Activated naive CD4-positive, alpha-beta T cell (primary cell): ENCODE measurements around the gene ABCF2.

Experiments
- DNase-seq, 4 experiments: peaks; one replicate each; lab custom pipeline; 2025; lab: John Stamatoyannopoulos, UW

The ABCF2 gene

DNA sequence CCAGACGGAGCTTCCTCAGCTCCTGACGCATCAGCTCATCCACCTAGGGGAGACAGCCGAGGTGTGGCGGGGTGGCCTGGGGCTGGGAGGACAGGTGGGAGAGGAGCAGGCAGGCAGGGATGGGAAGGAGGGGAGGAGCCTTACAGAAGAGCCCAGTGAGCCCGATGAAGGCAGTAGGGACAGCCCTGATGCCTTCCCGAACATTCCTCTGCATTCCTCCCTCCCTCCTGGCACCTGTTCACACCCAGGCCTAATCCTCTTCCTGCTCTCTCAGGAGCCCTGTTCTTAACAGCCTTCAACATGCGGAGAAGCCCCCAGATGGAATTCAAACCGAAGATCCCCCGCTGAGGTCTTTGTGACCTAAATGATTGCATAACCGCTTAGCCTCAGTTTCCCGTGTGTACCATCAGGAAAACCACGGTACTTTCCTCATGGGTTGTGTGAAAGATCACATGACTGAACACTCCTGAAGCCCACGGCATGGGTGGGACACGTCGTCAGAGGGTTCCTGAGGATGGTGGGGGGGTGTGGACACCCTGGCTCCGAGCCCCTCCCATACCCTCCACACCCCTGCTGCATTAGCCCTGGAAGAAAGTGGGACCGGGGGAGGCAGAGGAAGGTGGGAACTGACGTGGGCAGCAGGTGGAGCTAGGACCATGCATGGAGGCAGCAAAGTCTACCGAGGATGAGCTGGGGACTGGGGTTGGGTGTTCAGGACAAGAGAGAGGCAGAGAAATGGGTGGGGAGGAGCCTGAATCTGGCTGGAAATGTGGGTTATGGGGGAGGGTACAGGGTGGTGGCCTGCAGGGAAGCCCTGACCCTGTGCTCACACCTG lies 31.2 kb downstream of the ABCF2 start:
- no peak for DNase-seq

DNA sequence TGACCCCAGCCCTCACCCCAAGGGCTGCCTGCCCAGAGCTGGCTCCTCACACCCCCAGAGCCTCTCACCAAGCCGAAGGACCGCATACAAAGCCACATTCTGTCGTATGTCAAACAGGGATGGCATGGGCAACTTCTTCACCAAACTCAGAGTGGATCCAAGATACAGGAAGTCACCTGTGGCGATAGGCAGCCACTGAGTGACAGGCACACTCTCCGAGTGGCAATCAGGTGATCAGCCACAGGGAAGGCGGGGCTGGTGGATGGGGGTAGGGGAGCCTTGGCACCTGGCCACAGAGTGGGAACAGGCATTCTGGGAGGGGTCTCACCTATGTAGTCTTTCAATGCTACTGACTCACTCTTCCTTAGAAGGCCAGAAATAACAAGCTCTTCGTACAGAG lies 32.8 kb downstream of the ABCF2 start:
- no peak for DNase-seq

DNA sequence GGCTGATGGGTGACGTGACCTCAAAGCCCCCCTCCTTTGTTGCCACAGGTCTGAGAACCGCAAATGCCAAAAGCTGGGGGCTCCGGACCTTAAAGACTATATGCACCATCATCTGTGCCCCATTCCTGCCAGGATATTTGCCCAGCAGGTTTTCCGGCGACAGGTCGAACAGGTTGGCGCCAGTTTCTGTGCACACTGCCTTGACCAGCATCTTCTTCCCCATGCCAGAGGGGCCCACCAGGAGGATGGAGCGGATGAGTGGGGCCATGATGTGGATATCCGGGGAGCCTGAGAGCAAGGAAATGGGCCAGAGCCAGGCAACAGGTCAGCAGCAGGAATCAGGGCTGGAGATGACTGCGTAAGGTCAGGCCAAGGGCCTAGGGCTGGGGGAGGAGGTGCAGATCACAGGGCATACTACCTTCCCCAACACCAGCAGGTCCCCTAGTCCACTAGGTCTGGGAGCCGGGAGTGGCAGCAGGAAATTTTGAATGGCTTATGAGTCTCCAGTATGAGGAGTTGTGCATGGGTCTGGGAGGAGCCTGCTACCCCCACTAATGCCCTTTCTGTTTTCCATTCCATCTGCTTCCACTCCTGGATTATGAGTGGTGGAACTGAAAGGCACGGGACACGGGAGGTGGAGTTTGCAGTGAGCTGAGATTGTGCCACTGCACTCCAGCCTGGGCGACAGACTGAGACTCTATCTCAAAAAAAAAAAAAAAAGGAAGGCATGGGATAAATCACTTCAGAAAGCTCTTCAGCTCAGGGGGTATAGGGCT lies 33.6 kb downstream of the ABCF2 start:
- DNase-seq = no peak

DNA sequence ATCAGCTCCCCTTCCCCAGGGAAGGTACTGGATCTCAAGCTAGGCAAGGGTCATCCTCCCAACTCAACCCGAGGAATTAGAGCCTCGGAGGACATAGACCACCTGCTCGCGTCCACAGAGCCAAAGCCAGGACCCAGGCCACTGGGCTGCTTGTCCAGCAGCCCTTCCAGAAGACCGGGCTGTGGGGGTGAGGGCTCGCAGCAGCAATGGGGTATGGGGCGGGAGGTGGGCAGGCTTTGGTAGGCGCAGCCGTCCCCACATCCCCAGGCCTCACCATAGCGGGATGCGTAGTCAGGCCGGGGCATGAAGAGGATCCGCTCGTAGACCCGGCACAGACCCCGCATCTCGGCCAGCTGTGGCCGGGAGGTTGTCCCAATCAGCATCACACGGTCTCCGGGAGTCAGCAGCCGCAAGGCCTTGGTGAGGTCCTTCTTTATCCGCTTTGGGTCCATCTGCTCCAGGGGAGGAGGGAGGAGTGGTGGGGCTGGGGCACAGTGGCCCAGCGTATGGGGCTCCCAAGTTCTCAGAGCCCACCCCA lies 34.9 kb downstream of the ABCF2 start:
- DNase-seq = no peak

DNA sequence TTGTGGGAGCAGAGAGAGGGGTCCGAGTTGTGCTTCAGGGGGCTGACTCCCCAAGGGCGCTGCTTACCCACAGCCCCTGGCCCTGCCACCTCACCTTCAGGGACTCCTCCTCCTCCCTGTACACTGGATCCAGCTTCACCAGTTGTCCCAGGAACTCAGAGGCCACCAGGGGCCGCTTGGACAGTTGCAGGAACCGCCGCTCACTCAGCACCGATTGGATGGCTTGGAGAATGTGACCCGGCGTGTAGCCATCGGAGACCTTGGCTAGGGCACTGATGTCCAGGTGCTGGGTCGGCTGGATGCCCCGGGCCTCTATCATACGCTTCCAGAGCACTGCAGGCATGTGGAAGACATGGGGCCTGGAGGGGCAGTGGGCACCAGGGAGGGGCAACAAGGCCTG lies 35.5 kb downstream of the ABCF2 start:
- DNase-seq = no peak

DNA sequence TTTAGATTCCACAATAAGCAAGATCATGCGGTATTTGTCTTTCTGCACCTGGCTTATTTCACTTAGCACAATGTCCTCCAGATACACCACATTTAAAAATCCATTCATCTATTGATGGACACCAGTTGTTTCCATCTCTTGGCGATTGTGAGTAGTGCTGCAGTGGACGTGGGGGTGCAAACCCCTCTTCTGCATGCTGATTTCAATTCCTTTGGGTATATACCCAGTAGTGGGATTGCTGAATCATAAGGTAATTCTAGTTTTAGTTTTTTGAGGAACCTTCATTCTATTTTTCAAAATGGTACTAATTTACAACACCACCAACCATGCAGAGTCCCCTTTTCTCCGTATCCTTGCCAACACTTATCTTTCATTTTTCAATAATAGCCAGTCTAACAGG lies 38.0 kb downstream of the ABCF2 start:
- DNase-seq = no peak

DNA sequence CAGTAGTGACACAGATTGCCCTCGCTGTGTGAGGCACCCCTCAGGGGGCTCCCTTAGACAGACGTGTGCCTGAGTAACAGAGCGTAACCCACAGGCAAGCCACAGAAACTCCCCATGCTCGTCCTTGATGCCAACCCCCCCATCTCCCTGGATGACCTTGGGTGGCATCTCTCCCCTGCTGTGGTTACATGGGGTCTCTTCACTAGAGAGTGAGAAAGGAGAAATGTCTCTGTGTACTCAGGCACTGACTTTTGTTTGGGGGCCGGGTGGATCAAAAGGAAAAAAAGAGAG lies 38.8 kb downstream of the ABCF2 start:
- DNase-seq = no peak

DNA sequence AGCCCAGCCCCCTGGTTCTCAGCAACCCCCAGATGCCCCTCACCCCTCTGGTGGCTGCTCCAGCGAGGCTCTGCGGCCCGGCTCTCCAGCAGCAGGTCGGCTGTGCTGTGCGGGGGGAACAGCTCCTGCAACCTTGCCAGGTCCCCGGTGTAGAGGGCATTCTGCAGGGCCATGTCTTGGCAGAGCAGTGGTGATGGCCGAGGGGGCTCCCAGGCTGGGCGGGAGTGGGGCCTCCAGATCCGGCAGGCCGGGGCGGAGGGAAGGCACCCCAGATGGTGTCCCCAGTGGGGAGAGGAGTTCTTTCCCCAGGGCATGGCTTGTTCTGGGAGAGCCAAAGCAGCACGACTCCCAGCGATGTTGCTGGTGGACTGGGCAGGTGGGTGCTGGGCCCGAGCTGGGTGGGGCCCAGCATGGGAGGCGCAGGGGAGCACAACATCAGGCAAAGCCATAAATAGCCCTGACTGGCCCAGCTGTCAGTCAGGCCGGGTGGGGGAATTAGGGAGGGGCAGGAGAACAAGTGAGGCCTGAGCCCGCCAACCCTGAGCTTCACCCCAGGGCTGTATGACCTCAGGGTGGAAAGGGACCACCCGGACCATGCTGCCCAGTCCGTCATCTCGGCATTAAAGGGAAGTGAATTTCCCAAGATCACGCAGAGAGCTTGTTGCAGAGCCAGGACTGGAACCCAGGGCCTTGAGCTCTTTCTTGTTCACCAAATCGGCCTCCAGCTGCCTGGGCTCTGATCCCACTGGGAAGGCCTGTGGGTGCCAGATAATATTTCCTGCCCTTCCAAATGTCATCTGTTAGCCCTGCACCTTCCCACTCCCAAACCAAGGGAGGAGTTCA lies 39.4 kb downstream of the ABCF2 start:
- no peak for DNase-seq

DNA sequence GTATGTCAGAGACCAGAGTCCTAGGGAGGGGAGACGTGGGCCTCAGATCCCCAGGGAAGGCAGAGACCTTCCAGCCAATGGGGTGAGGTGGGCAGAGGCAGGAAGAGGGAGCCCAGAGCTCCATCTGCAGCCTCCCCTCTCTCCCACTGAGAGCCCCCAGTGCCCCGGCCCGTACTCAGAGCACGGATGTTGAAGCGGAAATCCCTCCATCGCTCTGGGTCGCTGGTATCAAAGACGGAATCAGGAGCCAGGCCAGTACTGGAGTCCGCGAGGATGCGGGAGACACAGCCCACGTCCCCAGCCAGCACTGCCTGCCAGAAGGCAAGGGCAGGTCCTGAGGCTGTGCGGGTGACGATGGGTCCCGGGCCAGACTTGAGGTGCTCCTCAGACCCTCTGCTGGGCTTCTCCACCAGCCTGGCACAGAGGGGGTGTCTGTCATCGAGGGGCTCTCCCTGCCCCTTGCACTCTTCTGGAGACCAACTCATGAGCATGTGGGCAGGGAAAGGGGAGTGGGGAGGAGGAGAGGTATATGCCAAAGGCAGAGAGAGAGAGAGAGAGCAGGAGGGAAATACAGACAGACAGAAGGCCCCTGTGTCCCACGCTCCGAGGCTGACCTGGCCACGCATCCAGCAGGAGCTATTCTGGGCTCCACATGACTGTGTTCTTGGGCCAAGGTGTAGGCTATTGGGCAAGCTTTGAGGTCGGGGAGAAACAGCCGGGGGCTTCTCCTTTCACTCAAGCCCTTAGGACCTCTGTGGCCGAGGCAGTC lies 40.2 kb downstream of the ABCF2 start, which contains the start of gene ASB10:
TSS of gene ASB10 (minus strand) at position 611 of the 769 bp plus-strand sequence. CDS start at position 491, 120 bp downstream.
- DNase-seq = no peak

DNA sequence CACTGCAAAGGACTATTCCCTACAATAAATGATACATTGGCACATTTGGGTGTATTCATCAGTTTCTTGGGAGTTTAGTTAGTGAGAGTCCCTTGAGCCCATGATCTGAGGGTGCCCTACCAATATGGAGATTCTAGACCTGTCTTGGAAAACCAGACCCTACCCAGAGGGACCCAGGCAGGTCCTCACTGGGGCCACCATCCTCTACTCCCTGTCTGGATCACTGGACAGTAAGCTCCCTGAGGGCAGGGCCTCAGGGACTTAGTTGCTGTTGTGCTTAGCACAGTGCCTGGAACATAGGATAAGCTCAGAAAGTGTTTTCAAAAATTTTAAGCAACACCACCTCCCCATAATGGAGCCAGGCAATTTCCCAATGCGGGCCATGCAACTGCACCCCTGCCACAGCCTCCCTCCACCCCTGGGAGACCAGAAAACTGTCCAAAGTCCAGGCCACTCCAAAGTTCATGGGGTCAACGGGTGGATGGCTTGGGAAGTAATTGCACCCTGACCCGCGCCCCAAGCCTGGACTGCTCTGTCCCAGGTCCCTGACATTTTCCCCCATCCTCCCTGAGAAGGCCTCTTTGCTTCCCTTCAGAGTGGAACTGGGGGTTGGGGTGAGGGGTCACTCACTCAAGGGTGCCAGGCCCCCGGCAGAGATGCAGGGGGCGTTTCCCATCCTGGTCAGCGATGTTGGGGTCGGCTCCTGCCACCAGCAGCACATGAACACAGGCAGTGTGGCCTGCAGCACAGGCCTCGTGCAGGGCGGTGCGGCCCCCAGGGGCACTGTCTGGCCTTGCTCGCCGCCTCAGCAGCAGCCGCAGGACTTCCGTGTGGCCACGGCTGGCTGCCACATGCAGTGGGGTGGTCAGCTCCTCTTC lies 41.0 kb downstream of the ABCF2 start:
- no peak for DNase-seq

DNA sequence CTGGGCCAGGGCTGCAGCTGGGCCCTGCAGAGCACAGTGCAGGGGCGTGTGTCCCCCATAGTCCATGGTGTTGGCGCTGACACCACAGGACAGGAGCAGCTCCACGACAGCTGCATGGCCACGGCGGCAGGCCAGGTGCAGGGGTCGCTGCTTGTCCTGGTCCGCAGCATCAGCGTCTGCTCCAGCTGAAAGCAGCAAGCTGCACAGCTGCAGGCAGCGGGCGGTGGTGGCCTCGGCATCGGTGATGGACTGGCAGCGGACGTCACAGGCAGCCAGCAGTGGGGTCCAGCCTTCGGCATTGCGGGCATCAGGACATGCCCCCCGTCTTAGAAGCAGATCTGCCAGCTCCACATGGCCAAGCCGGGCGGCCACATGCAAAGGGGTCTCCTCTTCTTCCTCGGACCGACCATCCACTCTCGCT lies 46.0 kb downstream of the ABCF2 start:
- no peak for DNase-seq

DNA sequence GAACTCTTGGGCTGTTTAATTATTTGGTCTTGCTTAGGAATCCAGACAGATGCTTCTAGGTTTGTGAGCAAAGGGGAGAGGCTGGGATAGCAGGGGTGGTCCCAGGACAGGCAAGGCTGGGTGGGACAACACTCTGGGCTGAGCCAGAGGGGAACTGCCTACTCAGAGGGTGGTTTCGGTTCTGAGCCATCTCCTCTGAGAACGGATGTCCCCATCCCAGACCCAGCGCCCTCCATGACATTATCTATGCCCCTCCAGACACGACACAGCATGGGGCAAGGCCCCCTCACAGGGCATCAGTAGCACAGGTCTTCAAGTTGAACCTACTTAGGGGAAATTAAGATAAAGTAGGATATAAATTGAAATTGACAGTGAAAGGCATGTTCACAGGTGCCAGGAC lies 47.1 kb downstream of the ABCF2 start:
- no peak for DNase-seq

DNA sequence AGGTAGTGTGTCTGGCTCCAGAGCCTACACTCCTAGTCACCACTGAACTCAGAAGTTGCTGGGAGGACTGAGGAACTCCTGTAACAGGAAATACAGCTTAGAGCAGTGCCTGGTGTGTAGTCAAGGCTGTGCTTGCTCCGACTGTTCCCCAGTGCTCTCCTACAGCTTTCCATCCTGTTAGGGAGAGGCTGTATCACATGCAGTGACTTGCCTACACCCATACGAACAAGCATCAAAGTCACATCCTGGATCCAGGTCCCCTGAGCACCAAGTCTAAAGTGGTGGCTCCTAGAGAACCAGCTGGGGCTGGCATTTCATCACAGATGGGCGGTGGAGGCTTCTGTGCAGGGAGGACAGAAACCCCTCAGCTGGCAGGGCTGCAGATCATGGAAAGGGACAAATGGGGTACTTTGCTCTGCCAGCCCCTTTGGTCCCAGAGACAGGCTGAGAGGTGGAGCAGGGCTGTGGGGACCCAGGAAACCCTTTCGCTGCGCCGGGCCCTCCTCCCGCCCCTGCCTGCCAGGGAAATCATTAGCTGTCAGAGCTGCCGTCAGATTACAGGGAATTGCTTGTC lies 47.6 kb downstream of the ABCF2 start:
- no peak for DNase-seq

DNA sequence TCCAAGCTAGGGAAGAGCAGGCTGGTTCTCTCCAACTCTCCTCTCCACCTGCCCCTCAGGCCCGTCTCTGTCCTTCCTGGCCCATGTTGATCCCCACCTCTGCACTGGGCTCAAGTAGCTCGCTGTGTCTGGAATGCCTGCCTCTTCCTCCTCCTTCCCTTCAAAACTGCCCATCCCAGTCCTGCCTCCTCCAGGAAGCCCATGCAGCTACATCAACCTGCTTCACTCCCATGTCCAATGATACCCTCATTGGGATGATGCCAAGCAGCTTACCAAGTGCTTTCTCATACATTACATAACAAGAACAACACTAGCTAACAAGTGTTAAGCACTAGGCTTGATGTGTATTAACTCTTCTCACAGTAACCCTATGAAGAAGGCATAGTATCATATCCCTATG lies 48.2 kb downstream of the ABCF2 start:
- DNase-seq = no peak

DNA sequence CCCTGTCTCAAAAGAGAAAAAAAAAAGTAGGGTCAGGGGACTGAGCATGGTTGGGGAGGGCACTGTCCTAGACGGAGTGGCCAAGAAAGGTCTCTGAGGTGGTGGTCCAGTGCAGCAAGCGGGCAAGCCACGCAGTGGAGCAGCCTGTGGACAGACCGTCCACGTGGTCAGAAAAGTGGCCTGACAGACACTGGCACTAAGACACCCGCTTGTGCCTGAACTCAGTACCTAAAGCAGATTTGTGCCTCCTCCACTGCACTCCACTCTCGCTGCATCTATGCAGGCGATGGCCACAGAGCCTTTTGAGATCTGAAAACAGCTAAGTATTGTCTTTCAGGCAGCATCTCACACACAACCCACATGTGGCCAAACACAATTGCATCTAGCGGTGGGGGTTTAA lies 48.8 kb downstream of the ABCF2 start:
- DNase-seq = no peak

DNA sequence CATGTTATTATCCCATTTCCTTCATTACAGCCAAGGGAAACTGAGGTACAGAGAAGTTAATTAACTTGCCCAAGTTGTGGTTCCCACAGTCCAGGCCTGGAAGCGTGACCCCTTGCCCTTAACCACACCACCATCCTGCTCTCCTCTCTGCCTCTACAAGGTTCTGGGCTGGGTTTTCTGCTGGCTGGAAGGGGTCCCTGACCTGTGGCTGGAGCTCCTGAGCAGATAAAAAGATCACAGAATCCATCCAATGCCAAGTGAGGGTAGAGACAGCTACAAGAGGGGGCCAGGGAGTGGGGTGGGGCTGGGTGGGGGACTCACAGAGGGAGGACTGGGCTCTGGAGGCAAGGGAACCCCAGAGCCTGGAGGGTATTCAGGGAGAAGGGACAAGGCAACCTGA lies 49.7 kb downstream of the ABCF2 start:
- DNase-seq = no peak

DNA sequence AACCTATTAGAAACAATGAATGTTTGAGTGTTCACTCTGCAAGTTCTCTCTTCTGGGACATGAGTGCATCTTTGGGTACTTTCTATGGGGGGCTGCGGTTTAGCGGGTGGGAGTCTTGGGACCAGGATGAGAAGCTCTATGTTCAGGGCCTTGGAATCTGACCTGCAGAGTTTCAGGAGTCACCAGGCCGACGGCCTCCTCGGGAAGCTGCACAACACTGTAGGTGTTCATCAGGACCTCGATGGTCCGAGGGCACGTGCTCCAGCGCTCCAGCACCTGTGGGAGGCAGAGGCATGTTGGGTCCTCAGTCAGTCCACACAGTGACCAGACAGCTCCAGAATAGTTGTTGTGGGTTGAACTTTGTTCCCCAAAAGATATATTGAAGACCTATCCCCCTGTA lies 50.6 kb downstream of the ABCF2 start:
- DNase-seq = no peak

DNA sequence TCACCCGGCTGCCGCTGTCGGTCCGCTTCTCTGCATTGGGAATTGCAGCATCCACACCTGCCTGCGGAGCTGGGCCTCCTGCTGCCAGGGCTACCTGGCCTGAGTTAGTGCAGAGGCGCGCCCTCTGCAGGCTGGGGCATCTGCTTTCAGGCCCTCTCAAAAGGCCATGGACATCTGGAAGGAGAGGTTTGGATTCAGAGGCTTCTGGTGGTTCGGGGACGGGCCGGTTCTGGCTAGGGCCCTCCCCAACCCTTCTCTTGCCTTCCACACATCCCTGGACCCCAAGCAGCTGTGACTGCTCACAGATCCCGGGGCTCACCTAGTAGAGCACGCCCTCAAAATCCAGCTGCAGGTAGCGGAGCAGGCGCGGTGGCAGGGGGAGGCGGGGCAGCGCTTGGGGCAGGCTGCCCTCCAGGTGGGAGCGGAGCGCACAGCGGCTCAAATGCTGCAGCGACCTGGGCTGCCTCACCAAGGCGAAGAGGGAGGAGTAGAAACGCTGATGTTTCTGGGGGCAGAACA lies 51.2 kb downstream of the ABCF2 start:
- no peak for DNase-seq

DNA sequence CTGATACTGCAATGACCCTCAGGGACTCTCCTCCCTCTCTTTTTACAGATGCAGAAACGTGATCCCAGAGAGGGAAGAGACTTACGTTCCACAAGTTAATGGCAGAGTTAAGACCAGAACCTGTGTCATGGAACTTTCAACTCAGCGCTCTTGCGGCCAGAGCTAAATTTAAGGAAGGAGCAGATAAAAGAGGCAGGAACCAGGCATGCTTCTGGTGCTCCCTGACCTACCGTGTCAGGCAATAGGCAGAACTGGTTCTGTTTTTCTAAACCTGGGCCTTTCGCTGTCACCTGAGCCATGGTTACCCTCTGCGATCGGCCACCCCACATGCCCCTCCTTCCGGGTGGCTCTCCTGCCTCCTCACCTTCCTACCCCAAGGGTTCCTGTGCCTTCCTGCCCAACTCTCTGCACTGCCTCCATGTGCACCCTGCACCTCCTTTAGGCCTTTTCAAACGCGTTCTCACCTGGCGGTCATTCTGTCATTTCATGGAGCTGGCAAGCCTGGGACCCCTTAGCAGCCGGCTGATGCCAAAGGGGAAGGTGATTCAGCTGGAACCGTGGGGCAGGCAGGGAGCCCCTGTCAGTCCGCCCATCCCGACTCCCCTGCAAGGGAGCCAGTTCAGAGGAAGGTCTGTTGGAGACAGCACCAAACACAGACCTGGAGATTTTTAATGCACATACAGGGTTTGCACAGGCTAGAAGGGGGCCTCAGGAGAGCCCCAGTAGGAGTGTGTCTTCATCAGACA lies 51.8 kb downstream of the ABCF2 start:
- no peak for DNase-seq
